ENCODE measurements around the gene PGAP2.
"Not testable (repeated sequence)": the region's sequence is repeated elsewhere in the genome, so short reads cannot be mapped to it uniquely, and the experiment has no call there.

Gene PGAP2

GRCh38 chr11:3803726-3804495, 4.4 kb upstream of the PGAP2 start:
- DNase-seq (ENCODE audit: low read depth in 2 of 2) = no peak

- no peak for DNase-seq (ENCODE audit: low read depth in 2 of 2)
Measured at GRCh38 chr11:3808861-3809623, 682 bp downstream of the PGAP2 start.

- no peak for DNase-seq (ENCODE audit: low read depth in 2 of 2)
Measured at GRCh38 chr11:3809624-3809928, 1.2 kb downstream of the PGAP2 start.

- DNase-seq (ENCODE audit: low read depth in 2 of 2) = no peak
Measured at GRCh38 chr11:3810446-3810845, 2.1 kb downstream of the PGAP2 start.

GRCh38 chr11:3810951-3811350, 2.6 kb downstream of the PGAP2 start:
- DNase-seq (ENCODE audit: low read depth in 2 of 2) = no peak

GRCh38 chr11:3814832-3815231, 6.5 kb downstream of the PGAP2 start:
- DNase-seq (ENCODE audit: low read depth in 2 of 2) = not testable (repeated sequence)

- no peak for DNase-seq (ENCODE audit: low read depth in 2 of 2)
Measured at GRCh38 chr11:3815845-3816244, 7.5 kb downstream of the PGAP2 start.

GRCh38 chr11:3816673-3817072, 8.3 kb downstream of the PGAP2 start:
- no peak for DNase-seq (ENCODE audit: low read depth in 2 of 2)

GRCh38 chr11:3817181-3817800, 8.9 kb downstream of the PGAP2 start:
- DNase-seq (ENCODE audit: low read depth in 2 of 2) = no peak

- no peak for DNase-seq (ENCODE audit: low read depth in 2 of 2)
Measured at GRCh38 chr11:3820971-3821370, 12.6 kb downstream of the PGAP2 start.

GRCh38 chr11:3822312-3822711, 14.0 kb downstream of the PGAP2 start:
- no peak for DNase-seq (ENCODE audit: low read depth in 2 of 2)

- DNase-seq (ENCODE audit: low read depth in 2 of 2) = no peak
Measured at GRCh38 chr11:3823303-3823702, 14.9 kb downstream of the PGAP2 start.

GRCh38 chr11:3823762-3824506, 15.6 kb downstream of the PGAP2 start:
- DNase-seq (ENCODE audit: low read depth in 2 of 2) = no peak

- DNase-seq (ENCODE audit: low read depth in 2 of 2) = peak; percentile 62 to 64
Measured at GRCh38 chr11:3824714-3825472, 16.5 kb downstream of the PGAP2 start.

- DNase-seq (ENCODE audit: low read depth in 2 of 2) = no peak
Measured at GRCh38 chr11:3825473-3826154, 17.3 kb downstream of the PGAP2 start.

GRCh38 chr11:3826721-3827120, 18.4 kb downstream of the PGAP2 start:
- DNase-seq (ENCODE audit: low read depth in 2 of 2) = no peak

- no peak for DNase-seq (ENCODE audit: low read depth in 2 of 2)
Measured at GRCh38 chr11:3827434-3828186, 19.2 kb downstream of the PGAP2 start.

GRCh38 chr11:3830088-3830487, 21.7 kb downstream of the PGAP2 start:
- no peak for DNase-seq (ENCODE audit: low read depth in 2 of 2)

GRCh38 chr11:3830730-3831129, 22.4 kb downstream of the PGAP2 start:
- DNase-seq (ENCODE audit: low read depth in 2 of 2) = no peak

All from activated CD8-positive, alpha-beta memory T cell treated with anti-CD3 and anti-CD28 coated beads for 4 hours (primary cell).